GM12878 (cell line): ENCODE results near the gene URI1. TPM values are rescaled to one million over a fixed set of nuclear protein-coding genes. Genes with fewer than 3 reads are reported as not detected.

ENCODE experiments used
- ATAC-seq: fragments of 200-7000 bp; cut with Tn5 transposase; 3 replicates; pipeline ENCODE4 v1.9.1; 2020; ENCODE audit warnings: mild to moderate bottlenecking, moderate library complexity
- BruUV-seq: library from RNA; stranded (reverse); fragments of 400-500 nt; replicated peaks from 2 replicates; lab custom pipeline; 2021; lab: Mats Ljungman, UMichigan
- CTCF ChIA-PET: fragments of 300-600 bp; sonication (Branson Sonifier 250); formaldehyde crosslinking; extraction: SDS; loops from one replicate; lab custom pipeline; 2021; ENCODE audit warnings: inconsistent platforms; lab: Yijun Ruan, JAX
- POLR2A ChIA-PET: fragments of 350-600 bp; formaldehyde crosslinking; extraction: SDS; loops from one replicate; lab custom pipeline; 2021; ENCODE audit warnings: inconsistent platforms; lab: Charles Lee
- RAD21 ChIA-PET: fragments of 300-600 bp; sonication (Branson Sonifier 250); formaldehyde crosslinking; loops from one replicate; lab custom pipeline; 2023; ENCODE audit warnings: antibody characterized with exemption; ENCODE audit not compliant: unreplicated experiment; lab: Charles Lee
- SMC1A ChIA-PET: fragments of 300-600 bp; sonication (Branson Sonifier 250); formaldehyde crosslinking; loops from one replicate; lab custom pipeline; 2023; ENCODE audit not compliant: unreplicated experiment, uncharacterized antibody; lab: Charles Lee
- DNase-seq: peaks from one replicate; pipeline ENCODE4 v3.0.0-alpha.2; 2011; ENCODE audit warnings: low read depth, low spot score
- FAIRE-seq: peaks from 3 replicates; lab custom pipeline; 2011; peaks lifted over from hg19 to GRCh38; lab: Jason Lieb, UNC
- H2AFZ ChIP-seq: 2 replicates; pipeline ENCODE4 v1.6.0; 2011; ENCODE audit warnings: low read depth, low read length, control low read depth; ENCODE audit not compliant: control insufficient read depth
- H3K27ac ChIP-seq: 2 replicates; pipeline ENCODE4 v1.5.1; 2011; ENCODE audit warnings: control low read depth; ENCODE audit not compliant: control insufficient read depth, insufficient read depth
- H3K27me3 ChIP-seq, 2 experiments: replicated peaks in 1 of 2; 2 replicates each; pipeline versions ENCODE4 v1.6.0 to v1.6.1; 2011; ENCODE audit warnings: low read length in 1 of 2; ENCODE audit not compliant: control insufficient read depth in 2 of 2, insufficient read depth in 2 of 2
- H3K36me3 ChIP-seq, 2 experiments: 2 replicates each; pipeline ENCODE4 v1.5.1; 2011; ENCODE audit warnings: low read length in 1 of 2; ENCODE audit not compliant: control insufficient read depth in 2 of 2, insufficient read depth in 2 of 2
- H3K4me1 ChIP-seq: 2 replicates; pipeline ENCODE4 v1.6.1; 2011; ENCODE audit warnings: mild to moderate bottlenecking, low read length, moderate library complexity, mixed read lengths; ENCODE audit not compliant: control insufficient read depth, insufficient read depth
- H3K4me2 ChIP-seq: 2 replicates; pipeline ENCODE4 v1.6.0; 2011; ENCODE audit warnings: control low read depth; ENCODE audit not compliant: control insufficient read depth, insufficient read depth
- H3K4me3 ChIP-seq: fragments of 200-600 bp; sonication (generic); 2 replicates; pipeline ENCODE4 v1.5.1; 2016
- H3K79me2 ChIP-seq: 2 replicates; pipeline ENCODE4 v1.6.0; 2011; ENCODE audit warnings: low read length; ENCODE audit not compliant: control insufficient read depth, insufficient read depth
- H3K9ac ChIP-seq: 2 replicates; pipeline ENCODE4 v1.8.0; 2011; ENCODE audit warnings: low read length, control low read depth, mixed read lengths; ENCODE audit not compliant: control insufficient read depth, insufficient read depth
- H3K9me3 ChIP-seq: replicated peaks from 3 replicates; pipeline ENCODE4 v1.5.1; 2011; ENCODE audit warnings: mild to moderate bottlenecking, low read length; ENCODE audit not compliant: control insufficient read depth, insufficient read depth
- H4K20me1 ChIP-seq: 2 replicates; pipeline ENCODE4 v1.6.0; 2011; ENCODE audit not compliant: control insufficient read depth, insufficient read depth
- MLLT1 ChIP-seq: fragments of 450-650 bp; IDR thresholded peaks from 2 replicates; pipeline ENCODE4 v1.6.1; 2016; ENCODE audit warnings: mild to moderate bottlenecking
- YY1 ChIP-seq: IDR thresholded peaks from 2 replicates; pipeline ENCODE4 v1.6.1; 2011; ENCODE audit warnings: low read depth, mild to moderate bottlenecking, low read length
- ZBTB11 ChIP-seq: fragments of 450-650 bp; formaldehyde crosslinking; IDR thresholded peaks from 2 replicates; pipeline ENCODE4 v1.5.0; 2022; ENCODE audit warnings: mild to moderate bottlenecking, missing genetic modification characterization
- WGBS: methylation state at CpG from one replicate; pipeline ENCODE4 v1.1.6; 2016; ENCODE audit warnings: low lambda C conversion rate; ENCODE audit not compliant: insufficient replicate concordance, insufficient coverage; ENCODE audit errors: missing lambda C conversion rate; 5-methylcytosine and 5-hydroxymethylcytosine counted together
- in situ Hi-C: fragments of 300-500 bp; cut with MboI; formaldehyde crosslinking; loops from 9 replicates; pipeline ENCODE4 v1.14.3; 2018; ENCODE audit warnings: mixed read lengths
- intact Hi-C: fragments of 100-400 bp; cut with micrococcal nuclease; formaldehyde crosslinking; loops from one replicate; pipeline ENCODE4 v1.14.2; 2022; ENCODE audit not compliant: unreplicated experiment
- polyA plus RNA-seq, 11 experiments: library from polyadenylated mRNA; depleted of rRNA in 4 of 11; unstranded in 6 of 11; stranded (reverse) in 5 of 11; fragments of >200 nt; fragmentation: Nextera tagmentation in 4 of 11; fragmentation: Illumina TruSeq in 1 of 11; extraction: Ambion mirVana in 4 of 11; extraction: Trizol in 1 of 11; gene quantifications; 1 replicate in 1 of 11; 2 replicates in 10 of 11; pipeline versions ENCODE4 v1.2.1 to v1.2.3, GENCODE V29; 2011 to 2016; ENCODE audit warnings: inconsistent platforms in 2 of 11, missing spikeins in 2 of 11, low read depth in 1 of 11
- total RNA-seq, 4 experiments: library from RNA; depleted of rRNA in 3 of 4; stranded (reverse); fragments of >200 nt in 3 of 4; fragmentation: Illumina TruSeq in 1 of 4; extraction: Trizol in 1 of 4; gene quantifications; 2 replicates each; pipeline versions ENCODE4 v1.2.1 to v1.2.3, GENCODE V29; 2013 to 2021

The URI1 gene
- total and polyA plus RNA-seq, 10 of the 15 experiments (the other 5 are each of a cell fraction or from before 2014, with no cell fraction given): 15.2 to 94.2 (median 47.9) TPM

DNA sequence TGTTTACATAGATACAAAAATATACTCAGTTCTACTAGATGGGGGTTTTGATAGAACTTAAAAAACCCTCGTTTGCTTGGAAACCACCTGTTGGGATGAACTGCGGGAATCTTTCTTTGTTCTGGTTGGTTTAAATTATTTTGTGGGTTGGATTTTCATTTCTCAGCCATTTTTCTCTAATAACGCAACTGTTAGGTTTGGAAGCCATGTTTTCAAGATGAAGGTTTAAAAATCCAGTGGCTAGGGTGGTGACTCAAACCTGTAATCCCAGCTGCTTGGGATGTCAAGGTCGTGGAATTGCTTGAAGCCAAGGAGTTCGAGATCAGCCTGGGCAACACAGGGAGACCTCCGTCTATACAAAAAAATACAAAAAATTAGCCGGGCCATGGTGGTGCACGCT, 1.6 kb downstream of the URI1 start:
- FAIRE-seq: no peak
- no peaks in the 10 kb centered on the region for H4K20me1 ChIP-seq
- POLR2A ChIA-PET: no interaction called here

More for the DNA sequence above, 1.6 kb downstream of the URI1 start:
- peak overlapping the region; percentile 84; the same call in 1 of the 2 replicates for H3K27ac ChIP-seq
- H3K27me3 ChIP-seq: no peaks in the 10 kb centered on the region
- RAD21 ChIA-PET: no interaction called here
- H3K4me1 ChIP-seq: peaks cover 3% of the 10 kb centered on the region; the same call in 1 of the 2 replicates
- peaks cover 60% of the 10 kb centered on the region for H3K79me2 ChIP-seq
- H3K4me2 ChIP-seq: peak overlapping the region; percentile 72
- H3K4me3 ChIP-seq: peak overlapping the region; percentile 97
- SMC1A ChIA-PET: interaction anchor here (1.0 to 4.3 kb wide), 4 partner anchors 15 to 24 kb away, joined by 3 to 23 read pairs (median 14); no protein-coding TSS in a partner anchor
- peak overlapping the region; percentile 92 for H3K9ac ChIP-seq
- TF ChIP-seq MLLT1: peak; percentile 62
- TF ChIP-seq ZBTB11 (CRISPR knock-in tag): no peak
- TF ChIP-seq YY1: peak; percentile 80
- TF ChIP-seq, all 136 proteins: peak for 2
- Histone ChIP-seq H3K9me3 (peaks cover 3% of the 10 kb centered on the region; the same call in 2 of the 3 replicates), H3K36me3 (no peaks in the 10 kb centered on the region), H2AFZ (no peak overlapping the region)
- ATAC-seq: no peak
- TSS peak; percentile 72 for BruUV-seq
- intact Hi-C loops: loop anchor here (5.0 kb wide), 1 partner anchor 89 kb away; no protein-coding TSS in a partner anchor
- WGBS: 71% methylated on average over 8 of the region's 8 CpGs
- in situ Hi-C loops: no loop called here
- DNase-seq: no peak
- CTCF ChIA-PET: interaction anchor here (0.5 to 3.9 kb wide), 4 partner anchors 23 to 92 kb away, joined by 3 to 35 read pairs (median 4); no protein-coding TSS in a partner anchor
